ENCODE measurements around the gene PLA2G4D.
"Not testable (repeated sequence)": the region's sequence is repeated elsewhere in the genome, so short reads cannot be mapped to it uniquely, and the experiment has no call there.

PLA2G4D gene

GRCh38 chr15:42093966-42094365, 396 bp downstream of the PLA2G4D start:
- no peaks in the 10 kb centered on the region for H3K79me2 ChIP-seq (ENCODE audit: insufficient read depth, low read depth)
- H4K20me1 ChIP-seq (ENCODE audit: insufficient read depth) = no peaks in the 10 kb centered on the region
- H3K9ac ChIP-seq = no peak overlapping the region
- no peak overlapping the region for H3K4me2 ChIP-seq
- no peaks in the 10 kb centered on the region for H3K27me3 ChIP-seq (ENCODE audit: insufficient read depth, low read depth)
- H3K4me3 ChIP-seq (IDR thresholded peaks at IDR 0.05; ENCODE audit: insufficient read depth, low read depth, low read length) = no peak overlapping the region
- H3K4me1 ChIP-seq (ENCODE audit: low read depth, poor library complexity, severe bottlenecking) = peaks cover 11% of the 10 kb centered on the region
- H2AFZ ChIP-seq (ENCODE audit: low read depth) = peak overlapping the region; percentile 34; the same call in 1 of the 2 replicates
- H3K36me3 ChIP-seq (ENCODE audit: insufficient read depth) = no peaks in the 10 kb centered on the region
- no peak overlapping the region for H3K27ac ChIP-seq
- no peak for TF ChIP-seq CTCF (conservative IDR thresholded peaks at IDR 0.05; ENCODE audit: low read depth, low read length)

- H3K36me3 ChIP-seq (ENCODE audit: insufficient read depth) = no peaks in the 10 kb centered on the region
- peaks cover 25% of the 10 kb centered on the region for H3K4me1 ChIP-seq (ENCODE audit: low read depth, poor library complexity, severe bottlenecking)
- no peak for TF ChIP-seq CTCF (conservative IDR thresholded peaks at IDR 0.05; ENCODE audit: low read depth, low read length)
- H3K27me3 ChIP-seq (ENCODE audit: insufficient read depth, low read depth) = no peaks in the 10 kb centered on the region
- no peak overlapping the region for H2AFZ ChIP-seq (ENCODE audit: low read depth)
- no peak overlapping the region for H3K27ac ChIP-seq
- H3K4me2 ChIP-seq = no peak overlapping the region
- no peaks in the 10 kb centered on the region for H3K79me2 ChIP-seq (ENCODE audit: insufficient read depth, low read depth)
- no peak overlapping the region for H3K9ac ChIP-seq
- no peak overlapping the region for H3K4me3 ChIP-seq (IDR thresholded peaks at IDR 0.05; ENCODE audit: insufficient read depth, low read depth, low read length)
- H4K20me1 ChIP-seq (ENCODE audit: insufficient read depth) = no peaks in the 10 kb centered on the region
These were observed 1.7 kb downstream of the PLA2G4D start for GRCh38 chr15:42092398-42093318.

- H3K27me3 ChIP-seq (ENCODE audit: insufficient read depth, low read depth); H2AFZ ChIP-seq (ENCODE audit: low read depth); H3K27ac ChIP-seq: not testable (repeated sequence)
These were observed 2.5 kb downstream of the PLA2G4D start for GRCh38 chr15:42091753-42092397.

GRCh38 chr15:42090781-42091180, 3.6 kb downstream of the PLA2G4D start:
- no peak overlapping the region for H3K4me3 ChIP-seq (IDR thresholded peaks at IDR 0.05; ENCODE audit: insufficient read depth, low read depth, low read length)
- H2AFZ ChIP-seq (ENCODE audit: low read depth) = no peak overlapping the region
- peaks cover 31% of the 10 kb centered on the region for H3K4me1 ChIP-seq (ENCODE audit: low read depth, poor library complexity, severe bottlenecking)
- no peaks in the 10 kb centered on the region for H3K36me3 ChIP-seq (ENCODE audit: insufficient read depth)
- no peak overlapping the region for H3K27ac ChIP-seq
- no peak overlapping the region for H3K4me2 ChIP-seq
- H3K9ac ChIP-seq = no peak overlapping the region
- no peaks in the 10 kb centered on the region for H4K20me1 ChIP-seq (ENCODE audit: insufficient read depth)
- H3K27me3 ChIP-seq (ENCODE audit: insufficient read depth, low read depth) = no peaks in the 10 kb centered on the region
- TF ChIP-seq CTCF (conservative IDR thresholded peaks at IDR 0.05; ENCODE audit: low read depth, low read length) = no peak
- H3K79me2 ChIP-seq (ENCODE audit: insufficient read depth, low read depth) = no peaks in the 10 kb centered on the region

More at GRCh38 chr15:42091753-42092397, 2.5 kb downstream of the PLA2G4D start:
- not testable (repeated sequence) for H3K9ac ChIP-seq; H4K20me1 ChIP-seq (ENCODE audit: insufficient read depth); H3K36me3 ChIP-seq (ENCODE audit: insufficient read depth); H3K79me2 ChIP-seq (ENCODE audit: insufficient read depth, low read depth); H3K4me3 ChIP-seq (IDR thresholded peaks at IDR 0.05; ENCODE audit: insufficient read depth, low read depth, low read length); H3K4me2 ChIP-seq
- H3K4me1 ChIP-seq (ENCODE audit: low read depth, poor library complexity, severe bottlenecking) = peaks cover 31% of the 10 kb centered on the region
